WTC11 (cell line): Measurements from ENCODE around the gene SERPINE2. TPM values are rescaled to one million over a fixed set of nuclear protein-coding genes. Genes with fewer than 3 reads are reported as not detected.

Source experiments
- ATAC-seq: fragments of 200-7000 bp; cut with Tn5 transposase; 2 replicates; pipeline ENCODE4 v1.10.0; 2021; ENCODE audit warnings: mild to moderate bottlenecking, moderate library complexity
- CTCF ChIA-PET: fragments of 300-600 bp; sonication (Branson Sonifier 250); formaldehyde crosslinking; loops from one replicate; lab custom pipeline; 2021; ENCODE audit warnings: antibody characterized with exemption; lab: Charles Lee
- POLR2A ChIA-PET: fragments of 350-600 bp; sonication (Branson Sonifier 250); formaldehyde crosslinking; loops from one replicate; lab custom pipeline; 2021; ENCODE audit warnings: antibody characterized with exemption; lab: Charles Lee
- DNase-seq: peaks from one replicate; pipeline ENCODE4 v3.0.0; 2021; ENCODE audit warnings: low spot score
- H3K27ac Mint-ChIP-seq: 2 replicates; pipeline ENCODE4 v1.8.0; 2021; ENCODE audit warnings: mixed read lengths
- H3K27me3 Mint-ChIP-seq: 2 replicates; pipeline ENCODE4 v1.8.0; 2021; ENCODE audit warnings: low read depth, mild to moderate bottlenecking, moderate library complexity, mixed read lengths
- H3K36me3 Mint-ChIP-seq: 2 replicates; pipeline ENCODE4 v1.8.0; 2021; ENCODE audit warnings: mixed read lengths
- H3K4me1 Mint-ChIP-seq: 2 replicates; pipeline ENCODE4 v1.8.0; 2022; ENCODE audit warnings: mixed read lengths
- H3K4me3 Mint-ChIP-seq: 2 replicates; pipeline ENCODE4 v1.8.0; 2021; ENCODE audit warnings: mild to moderate bottlenecking, moderate library complexity, mixed read lengths
- H3K9me3 Mint-ChIP-seq: 2 replicates; pipeline ENCODE4 v1.8.0; 2021; ENCODE audit warnings: mixed read lengths
- ARID4B ChIP-seq: sonication (generic); formaldehyde crosslinking; IDR thresholded peaks from 2 replicates; pipeline ENCODE4 v1.8.0; 2023; ENCODE audit warnings: missing genetic modification reagents, mild to moderate bottlenecking, borderline replicate concordance
- ATF6 ChIP-seq: sonication (generic); formaldehyde crosslinking; IDR thresholded peaks from 2 replicates; pipeline ENCODE4 v1.8.1; 2023; ENCODE audit warnings: mild to moderate bottlenecking, missing genetic modification reagents
- CBFB ChIP-seq: sonication (generic); formaldehyde crosslinking; IDR thresholded peaks from 2 replicates; pipeline ENCODE4 v1.8.1; 2022; ENCODE audit warnings: mild to moderate bottlenecking, low read depth, missing genetic modification reagents
- NFYB ChIP-seq: sonication (generic); formaldehyde crosslinking; conservative IDR thresholded peaks from 2 replicates; pipeline ENCODE4 v1.8.0; 2022; ENCODE audit warnings: low read depth, missing genetic modification reagents
- NR2C2 ChIP-seq: sonication (generic); formaldehyde crosslinking; IDR thresholded peaks from 2 replicates; pipeline ENCODE4 v1.8.0; 2022; ENCODE audit warnings: mild to moderate bottlenecking, missing genetic modification reagents
- OVOL2 ChIP-seq: fragments of 250-450 bp; sonication (Bioruptor Pico); IDR thresholded peaks from 2 replicates; pipeline ENCODE4 v1.9.0; 2021; ENCODE audit warnings: mild to moderate bottlenecking, borderline replicate concordance
- PRRX2 ChIP-seq: fragments of 250-450 bp; sonication (Bioruptor Pico); IDR thresholded peaks from 2 replicates; pipeline ENCODE4 v1.8.0; 2021; ENCODE audit warnings: mild to moderate bottlenecking
- SOX15 ChIP-seq: fragments of 250-450 bp; sonication (Bioruptor Pico); IDR thresholded peaks from 2 replicates; pipeline ENCODE4 v1.9.0; 2021; ENCODE audit warnings: mild to moderate bottlenecking
- USF1 ChIP-seq: sonication (generic); formaldehyde crosslinking; IDR thresholded peaks from 2 replicates; pipeline ENCODE4 v1.8.0; 2022; ENCODE audit warnings: mild to moderate bottlenecking, missing genetic modification reagents
- ZNF317 ChIP-seq: sonication (generic); formaldehyde crosslinking; IDR thresholded peaks from 2 replicates; pipeline ENCODE4 v1.8.1; 2023; ENCODE audit warnings: low read depth, mild to moderate bottlenecking, moderate library complexity, missing genetic modification reagents, borderline replicate concordance
- ZSCAN18 ChIP-seq: fragments of 250-450 bp; sonication (Bioruptor Pico); IDR thresholded peaks from 2 replicates; pipeline ENCODE4 v2.1.2; 2022; ENCODE audit warnings: mild to moderate bottlenecking, moderate library complexity
- total RNA-seq: library from RNA; stranded (reverse); gene quantifications from 3 replicates; pipeline ENCODE4 v1.2.3, GENCODE V29; 2021
- TF ChIP-seq, protein P1 (sequence below): sonication (generic); formaldehyde crosslinking; IDR thresholded peaks from 2 replicates; pipeline ENCODE4 v1.8.1; 2023; ENCODE audit warnings: mild to moderate bottlenecking, missing genetic modification reagents, moderate library complexity
- TF ChIP-seq, protein P2 (sequence below): fragments of 250-450 bp; sonication (Bioruptor Pico); IDR thresholded peaks from 2 replicates; pipeline ENCODE4 v1.9.0; 2021; ENCODE audit warnings: moderate library complexity, mild to moderate bottlenecking, inconsistent platforms, borderline replicate concordance

Gene SERPINE2
- total RNA-seq, 1 experiment from 2014 or later: 60.4 TPM

GRCh38 chr2:224031358-224031970 lies 7.6 kb downstream of the SERPINE2 start:
- ChIA-PET CTCF (no interaction called here), POLR2A (no interaction called here)
- Mint-ChIP-seq H3K27ac (no peak overlapping the region), H3K4me3 (no peak overlapping the region), H3K36me3 (peaks cover 4% of the 10 kb centered on the region), H3K4me1 (peaks cover 54% of the 10 kb centered on the region)
- ATAC-seq (no peak; the same call in 1 of the 2 replicates), DNase-seq (no peak)
- TF ChIP-seq PRRX2 (CRISPR knock-in tag) (no peak), SOX15 (CRISPR knock-in tag) (no peak), USF1 (CRISPR knock-in tag) (peak; percentile 67; the same call in 1 of the 2 replicates), OVOL2 (CRISPR knock-in tag) (no peak), ATF6 (CRISPR knock-in tag) (no peak), ARID4B (CRISPR knock-in tag) (no peak), NR2C2 (no peak), NFYB (CRISPR knock-in tag) (peak; percentile 60)
- TF ChIP-seq, protein P1, sequence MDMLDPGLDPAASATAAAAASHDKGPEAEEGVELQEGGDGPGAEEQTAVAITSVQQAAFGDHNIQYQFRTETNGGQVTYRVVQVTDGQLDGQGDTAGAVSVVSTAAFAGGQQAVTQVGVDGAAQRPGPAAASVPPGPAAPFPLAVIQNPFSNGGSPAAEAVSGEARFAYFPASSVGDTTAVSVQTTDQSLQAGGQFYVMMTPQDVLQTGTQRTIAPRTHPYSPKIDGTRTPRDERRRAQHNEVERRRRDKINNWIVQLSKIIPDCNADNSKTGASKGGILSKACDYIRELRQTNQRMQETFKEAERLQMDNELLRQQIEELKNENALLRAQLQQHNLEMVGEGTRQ (CRISPR knock-in tag): peak; percentile 83
- TF ChIP-seq, all 79 proteins: peak for 3
- Mint-ChIP-seq H3K27me3 (peaks cover 16% of the 10 kb centered on the region), H3K9me3 (peaks cover 4% of the 10 kb centered on the region; the same call in 1 of the 2 replicates)

- DNase-seq (no peak), ATAC-seq (no peak)
These were observed 8.3 kb downstream of the SERPINE2 start for GRCh38 chr2:224030786-224031185.

More at GRCh38 chr2:224030786-224031185, 8.3 kb downstream of the SERPINE2 start:
- Mint-ChIP-seq H3K4me1 (peaks cover 61% of the 10 kb centered on the region), H3K27ac (no peak overlapping the region), H3K27me3 (peaks cover 23% of the 10 kb centered on the region), H3K4me3 (no peak overlapping the region), H3K36me3 (peaks cover 4% of the 10 kb centered on the region), H3K9me3 (peaks cover 4% of the 10 kb centered on the region; the same call in 1 of the 2 replicates)
- ChIA-PET POLR2A (no interaction called here), CTCF (no interaction called here)
- no peak for TF ChIP-seq OVOL2 (CRISPR knock-in tag)
- no peak for TF ChIP-seq CBFB (CRISPR knock-in tag)
- TF ChIP-seq, protein P2, sequence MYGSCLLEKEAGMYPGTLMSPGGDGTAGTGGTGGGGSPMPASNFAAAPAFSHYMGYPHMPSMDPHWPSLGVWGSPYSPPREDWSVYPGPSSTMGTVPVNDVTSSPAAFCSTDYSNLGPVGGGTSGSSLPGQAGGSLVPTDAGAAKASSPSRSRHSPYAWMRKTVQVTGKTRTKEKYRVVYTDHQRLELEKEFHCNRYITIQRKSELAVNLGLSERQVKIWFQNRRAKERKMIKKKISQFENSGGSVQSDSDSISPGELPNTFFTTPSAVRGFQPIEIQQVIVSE (CRISPR knock-in tag): no peak
- TF ChIP-seq ZSCAN18 (CRISPR knock-in tag): no peak
- no peak for TF ChIP-seq ZNF317 (CRISPR knock-in tag)
